Gastroesophageal sphincter (tissue), 4 donors: Measurements from ENCODE around the gene SNRNP200. TPM values are rescaled to one million over a fixed set of nuclear protein-coding genes. Genes with fewer than 3 reads are reported as not detected.

Experiments used
- ATAC-seq: fragments of 150-250 bp; one replicate; pipeline ENCODE4 v1.9.1; 2016; ENCODE audit warnings: mild to moderate bottlenecking, moderate library complexity
- H3K27ac ChIP-seq, 4 donors: fragments of 200-600 bp; sonication (generic) in 3 of 4; 1 replicate in 3 of 4; 2 replicates in 1 of 4; pipeline ENCODE4 v1.5.1; 2016 to 2019
- H3K27me3 ChIP-seq: fragments of 200-600 bp; sonication (generic); one replicate; pipeline ENCODE4 v1.5.1; 2019
- H3K36me3 ChIP-seq, 2 donors: fragments of 200-600 bp; sonication (generic); one replicate each; pipeline ENCODE4 v1.5.1; 2019; ENCODE audit warnings: control low read depth in 1 of 2
- H3K4me1 ChIP-seq, 3 donors: fragments of 200-600 bp; sonication (generic); 1 replicate in 2 of 3; 2 replicates in 1 of 3; pipeline ENCODE4 v1.5.1; 2016 to 2019; ENCODE audit warnings: control low read depth in 2 of 3
- H3K4me3 ChIP-seq, 2 donors: fragments of 200-600 bp; sonication (generic); one replicate each; pipeline ENCODE4 v1.5.1; 2019; ENCODE audit warnings: mild to moderate bottlenecking in 1 of 2, moderate library complexity in 1 of 2
- H3K9me3 ChIP-seq, 3 donors: fragments of 200-600 bp; sonication (generic); one replicate each; pipeline ENCODE4 v1.5.1; 2017 to 2019; ENCODE audit warnings: control low read depth in 2 of 3
- EP300 ChIP-seq: sonication (generic); formaldehyde crosslinking; IDR thresholded peaks from one replicate; pipeline ENCODE4 v1.6.1; 2017; ENCODE audit warnings: antibody characterized with exemption, mild to moderate bottlenecking
- POLR2A ChIP-seq, 2 donors: fragments of 450-650 bp; IDR thresholded peaks; one replicate each; pipeline ENCODE4 v1.6.1; 2017; ENCODE audit warnings: antibody characterized with exemption in 2 of 2, mild to moderate bottlenecking in 2 of 2, moderate library complexity in 1 of 2
- POLR2AphosphoS5 ChIP-seq: sonication (generic); formaldehyde crosslinking; IDR thresholded peaks from one replicate; pipeline ENCODE4 v1.6.1; 2017; ENCODE audit warnings: antibody characterized with exemption
- WGBS, 2 donors: methylation state at CpG; one replicate each; pipeline ENCODE4 v1.1.5; 2018; ENCODE audit warnings: low coverage in 1 of 2; 5-methylcytosine and 5-hydroxymethylcytosine counted together
- total RNA-seq, 4 donors: library from RNA; depleted of rRNA; stranded (reverse); fragments of >200 nt; gene quantifications; one replicate each; pipeline ENCODE4 v1.1.0, GENCODE V29; 2016
- TF ChIP-seq, protein P1 (sequence below), 4 experiments: fragments of 200-600 bp in 2 of 4; fragments of 450-650 bp in 2 of 4; sonication (generic) in 1 of 4; IDR thresholded peaks; one replicate each; pipeline ENCODE4 v1.5.1; 2017 to 2019; ENCODE audit warnings: antibody characterized with exemption in 4 of 4, mild to moderate bottlenecking in 2 of 4, moderate library complexity in 2 of 4

Gene SNRNP200
- total RNA-seq, 4 donors from 2014 or later, result 63.4 to 108 (median 98.3) TPM

DNA sequence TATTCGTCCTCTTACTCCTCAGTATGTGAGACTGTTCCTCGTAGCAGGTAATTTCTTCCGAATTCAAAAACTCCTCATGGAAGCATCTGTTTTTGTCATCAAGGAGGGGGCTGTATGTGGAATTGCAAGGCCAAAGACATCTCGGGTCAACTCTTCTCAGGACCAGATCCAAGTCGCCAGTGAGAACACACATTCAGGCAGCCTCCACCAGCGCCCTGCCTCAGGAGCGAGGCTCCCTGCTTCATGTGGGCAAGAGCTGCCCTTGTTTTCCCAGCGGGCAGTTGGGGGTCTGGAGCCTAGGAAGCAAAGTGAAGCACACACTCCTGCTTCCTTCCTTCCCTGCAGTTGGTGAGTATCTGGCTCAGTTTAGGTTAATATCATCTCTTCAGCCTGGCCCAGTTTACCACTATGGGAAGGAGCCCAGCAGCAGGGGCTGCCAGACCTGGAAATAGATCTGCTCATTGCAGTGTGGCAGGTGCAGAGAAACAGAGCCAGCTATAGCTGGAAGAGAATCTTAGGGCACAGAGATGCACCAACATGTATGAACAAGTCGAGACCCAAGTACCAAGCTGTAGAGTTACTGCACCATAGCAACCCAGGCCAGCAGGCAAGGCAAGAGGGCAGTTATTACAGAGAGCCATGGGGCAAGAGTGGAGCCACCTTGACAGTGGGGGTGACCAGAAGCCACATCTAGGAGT lies 64.9 kb downstream of the SNRNP200 start:
- 80 to 94% methylated on average over 1 to 6 of the region's 9 CpGs for WGBS, 2 donors
- Histone ChIP-seq H3K4me1 (peaks cover 0 to 3% (median 0%) of the 10 kb centered on the region in 3 donors), H3K27ac (no peak overlapping the region), H3K27me3 (no peaks in the 10 kb centered on the region), H3K4me3 (no peak overlapping the region), H3K9me3 (no peaks in the 10 kb centered on the region), H3K36me3 (peaks cover 0 to 26% of the 10 kb centered on the region in 2 donors)
- ATAC-seq, result no peak
- TF ChIP-seq, protein P1, sequence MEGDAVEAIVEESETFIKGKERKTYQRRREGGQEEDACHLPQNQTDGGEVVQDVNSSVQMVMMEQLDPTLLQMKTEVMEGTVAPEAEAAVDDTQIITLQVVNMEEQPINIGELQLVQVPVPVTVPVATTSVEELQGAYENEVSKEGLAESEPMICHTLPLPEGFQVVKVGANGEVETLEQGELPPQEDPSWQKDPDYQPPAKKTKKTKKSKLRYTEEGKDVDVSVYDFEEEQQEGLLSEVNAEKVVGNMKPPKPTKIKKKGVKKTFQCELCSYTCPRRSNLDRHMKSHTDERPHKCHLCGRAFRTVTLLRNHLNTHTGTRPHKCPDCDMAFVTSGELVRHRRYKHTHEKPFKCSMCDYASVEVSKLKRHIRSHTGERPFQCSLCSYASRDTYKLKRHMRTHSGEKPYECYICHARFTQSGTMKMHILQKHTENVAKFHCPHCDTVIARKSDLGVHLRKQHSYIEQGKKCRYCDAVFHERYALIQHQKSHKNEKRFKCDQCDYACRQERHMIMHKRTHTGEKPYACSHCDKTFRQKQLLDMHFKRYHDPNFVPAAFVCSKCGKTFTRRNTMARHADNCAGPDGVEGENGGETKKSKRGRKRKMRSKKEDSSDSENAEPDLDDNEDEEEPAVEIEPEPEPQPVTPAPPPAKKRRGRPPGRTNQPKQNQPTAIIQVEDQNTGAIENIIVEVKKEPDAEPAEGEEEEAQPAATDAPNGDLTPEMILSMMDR (IDR thresholded peaks at IDR 0.05), result no peak

DNA sequence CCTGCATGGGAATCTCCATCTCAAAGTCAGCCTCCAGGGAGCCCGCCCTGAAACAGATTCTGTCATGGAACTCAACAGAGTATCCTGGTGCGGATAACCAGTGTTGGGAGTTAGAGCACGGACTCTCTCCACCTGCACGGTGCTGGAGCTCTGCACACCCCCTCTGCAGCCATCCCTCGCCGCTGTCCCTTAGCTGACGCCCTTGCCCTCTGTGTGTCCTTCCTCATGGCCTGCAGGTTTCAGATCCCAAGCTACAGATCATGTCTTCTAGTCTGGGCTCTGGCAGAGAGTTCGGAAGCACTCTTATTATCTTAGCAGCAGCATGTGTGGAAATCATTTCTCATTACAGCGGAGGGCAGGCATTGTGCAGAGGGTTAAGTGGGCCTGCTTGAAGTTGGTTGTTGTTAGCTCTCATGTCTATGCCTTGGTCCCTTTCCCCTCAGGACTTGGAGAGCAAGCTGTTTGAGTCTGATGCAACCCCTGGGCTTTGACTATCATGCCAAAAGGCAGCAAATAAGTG lies 65.5 kb downstream of the SNRNP200 start:
- Histone ChIP-seq H3K9me3 (no peaks in the 10 kb centered on the region), H3K4me1 (no peaks in the 10 kb centered on the region), H3K36me3 (peaks cover 0 to 26% of the 10 kb centered on the region in 2 donors), H3K27ac (no peak overlapping the region), H3K27me3 (no peaks in the 10 kb centered on the region), H3K4me3 (no peak overlapping the region)
- 98% methylated on average over 6 of the region's 9 CpGs; no CpG with 5 or more reads in 1 of the 2 donors for WGBS, 2 donors
- TF ChIP-seq, protein P1 (IDR thresholded peaks at IDR 0.05), result no peak
- TF ChIP-seq EP300, result no peak
- TF ChIP-seq POLR2A (IDR thresholded peaks at IDR 0.05), result no peak
- no peak for TF ChIP-seq POLR2AphosphoS5
- no peak for ATAC-seq

DNA sequence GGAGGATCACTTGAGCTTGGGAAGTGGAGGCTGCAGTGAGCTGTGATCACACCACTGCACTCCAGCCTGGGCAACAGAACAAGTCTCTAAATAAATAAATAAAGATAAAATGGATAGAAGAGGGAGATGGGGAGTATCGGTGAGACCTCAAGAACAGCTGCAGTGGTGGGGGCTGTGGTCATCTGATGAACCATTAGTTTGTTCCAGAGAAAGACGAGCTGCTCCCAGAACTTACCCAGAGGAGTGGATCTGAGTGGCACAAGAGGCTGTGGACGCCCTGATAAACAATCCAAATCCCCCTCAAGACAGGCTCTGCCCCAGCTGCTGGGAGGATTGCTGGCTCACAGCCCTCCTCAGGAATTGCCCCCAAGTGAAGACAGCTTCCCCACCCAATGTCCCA lies 66.3 kb downstream of the SNRNP200 start:
- Histone ChIP-seq H3K27me3 (no peaks in the 10 kb centered on the region), H3K36me3 (peaks cover 0 to 26% of the 10 kb centered on the region in 2 donors), H3K4me3 (no peak overlapping the region), H3K27ac (no peak overlapping the region), H3K4me1 (no peaks in the 10 kb centered on the region), H3K9me3 (no peaks in the 10 kb centered on the region)
- 81 to 83% methylated on average over 1 to 2 of the region's 3 CpGs for WGBS, 2 donors
- TF ChIP-seq EP300 (no peak), POLR2AphosphoS5 (no peak), POLR2A (IDR thresholded peaks at IDR 0.05) (no peak)
- TF ChIP-seq, protein P1 (IDR thresholded peaks at IDR 0.05), result no peak
- ATAC-seq, result no peak

DNA sequence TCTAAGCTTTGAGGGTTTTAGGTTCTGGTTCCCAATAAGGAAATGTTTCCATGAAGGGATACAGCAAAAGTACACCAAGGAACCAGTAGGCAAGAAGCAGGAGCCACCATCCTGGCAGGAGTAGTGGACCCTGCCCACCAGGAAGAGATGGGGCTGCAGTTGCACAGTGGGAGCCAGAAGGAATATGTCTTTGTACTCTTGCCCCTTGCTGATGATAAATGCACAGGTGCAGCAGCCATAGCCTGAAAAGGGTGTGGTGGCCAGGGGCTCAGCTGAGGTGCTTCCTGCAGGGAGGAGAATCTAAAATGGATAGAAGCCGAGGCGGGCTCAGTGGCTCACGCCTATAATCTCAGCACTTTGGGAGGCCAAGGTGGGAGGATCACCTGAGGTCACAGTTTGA lies 67.1 kb downstream of the SNRNP200 start:
- Histone ChIP-seq H3K36me3 (peaks cover 0 to 26% of the 10 kb centered on the region in 2 donors), H3K27ac (no peak overlapping the region), H3K9me3 (no peaks in the 10 kb centered on the region), H3K27me3 (no peaks in the 10 kb centered on the region), H3K4me1 (no peaks in the 10 kb centered on the region), H3K4me3 (no peak overlapping the region)
- WGBS, 2 donors, result 93 to 96% methylated on average over 3 of the region's 3 CpGs
- no peak for TF ChIP-seq EP300
- TF ChIP-seq POLR2A (IDR thresholded peaks at IDR 0.05), result no peak
- no peak for TF ChIP-seq POLR2AphosphoS5
- TF ChIP-seq, protein P1 (IDR thresholded peaks at IDR 0.05), result no peak
- no peak for ATAC-seq

DNA sequence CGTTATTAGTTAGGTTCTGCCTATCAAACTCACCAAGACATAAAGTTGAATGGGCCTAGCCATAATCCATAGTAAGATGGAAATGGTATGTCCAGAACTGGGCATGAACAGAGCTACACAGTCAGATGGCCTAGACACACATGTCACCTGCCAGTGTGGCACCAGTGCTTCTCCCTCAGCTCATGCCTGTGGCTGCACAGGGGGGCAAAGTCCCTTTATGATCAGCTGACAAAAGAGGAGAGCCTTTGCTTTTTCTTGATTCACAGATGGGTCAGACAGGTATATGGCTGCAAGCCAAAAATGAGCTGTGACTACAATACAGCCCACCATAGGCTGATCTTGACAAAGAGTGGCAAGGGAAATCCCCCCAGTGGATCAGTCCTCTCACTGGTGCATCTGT lies 68.5 kb downstream of the SNRNP200 start:
- Histone ChIP-seq H3K36me3 (peaks cover 0 to 26% of the 10 kb centered on the region in 2 donors), H3K4me1 (no peaks in the 10 kb centered on the region), H3K27me3 (no peaks in the 10 kb centered on the region), H3K27ac (no peak overlapping the region), H3K9me3 (no peaks in the 10 kb centered on the region), H3K4me3 (no peak overlapping the region)
- no peak for ATAC-seq
- TF ChIP-seq EP300, result no peak
- no peak for TF ChIP-seq POLR2AphosphoS5
- 100% methylated on average over 1 of the region's 1 CpG; no CpG with 5 or more reads in 1 of the 2 donors for WGBS, 2 donors
